Neutrophil (primary cell): ENCODE results near the gene HEATR3.

Source experiments
- H3K27ac ChIP-seq: fragments of 200-600 bp; sonication (generic); 2 replicates; pipeline ENCODE4 v1.5.1; 2016; ENCODE audit warnings: mild to moderate bottlenecking, moderate library complexity
- H3K27me3 ChIP-seq: fragments of 200-600 bp; sonication (generic); 2 replicates; pipeline ENCODE4 v1.6.0; 2016; ENCODE audit warnings: mild to moderate bottlenecking
- H3K36me3 ChIP-seq: fragments of 200-600 bp; sonication (generic); 2 replicates; pipeline ENCODE4 v1.5.1; 2017
- H3K4me1 ChIP-seq, 2 experiments: fragments of 200-600 bp in 1 of 2; sonication (generic) in 1 of 2; 1 replicate in 1 of 2; 2 replicates in 1 of 2; pipeline versions ENCODE4 v1.5.1 to v1.6.1; 2013 to 2016; ENCODE audit warnings: low read depth in 1 of 2, low read length in 1 of 2, mild to moderate bottlenecking in 1 of 2, moderate library complexity in 1 of 2; ENCODE audit not compliant: control insufficient read depth in 1 of 2, insufficient read depth in 1 of 2
- H3K4me3 ChIP-seq, 2 experiments: fragments of 200-600 bp in 1 of 2; sonication (generic) in 1 of 2; 1 replicate in 1 of 2; 2 replicates in 1 of 2; pipeline ENCODE4 v1.5.1; 2013 to 2016; ENCODE audit warnings: low read depth in 1 of 2, low read length in 1 of 2, mild to moderate bottlenecking in 1 of 2, moderate library complexity in 1 of 2
- H3K9me3 ChIP-seq: fragments of 200-600 bp; sonication (generic); 2 replicates; pipeline ENCODE4 v1.5.1; 2016
- TF ChIP-seq, protein P1 (sequence below): fragments of 200-600 bp; sonication (generic); IDR thresholded peaks from 2 replicates; pipeline ENCODE4 v1.5.1; 2016; ENCODE audit warnings: antibody characterized with exemption

HEATR3 gene

DNA sequence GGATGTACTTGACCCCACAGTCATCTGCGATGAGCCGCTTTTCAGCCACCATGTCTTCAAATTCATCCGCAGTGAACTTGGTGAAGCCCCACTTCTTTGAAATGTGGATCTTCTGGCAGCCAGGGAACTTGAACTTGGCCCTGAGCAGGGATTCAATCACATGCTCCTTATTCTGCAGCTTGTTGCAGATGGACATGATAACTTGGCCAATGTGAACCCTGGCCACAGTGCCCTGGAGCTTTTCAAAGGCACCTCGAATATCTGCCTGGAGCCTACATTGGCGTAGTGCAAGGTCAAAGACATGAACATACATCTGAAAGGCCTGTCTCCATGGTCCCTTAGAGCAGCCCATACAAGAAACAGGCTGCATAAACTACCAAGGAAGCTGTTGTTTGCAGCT, 85.6 kb downstream of the HEATR3 start:
- no peaks in the 10 kb centered on the region for H3K9me3 ChIP-seq
- no peaks in the 10 kb centered on the region for H3K27me3 ChIP-seq
- no peak overlapping the region for H3K27ac ChIP-seq
- no peak overlapping the region for H3K4me3 ChIP-seq
- no peaks in the 10 kb centered on the region for H3K36me3 ChIP-seq
- TF ChIP-seq, protein P1, sequence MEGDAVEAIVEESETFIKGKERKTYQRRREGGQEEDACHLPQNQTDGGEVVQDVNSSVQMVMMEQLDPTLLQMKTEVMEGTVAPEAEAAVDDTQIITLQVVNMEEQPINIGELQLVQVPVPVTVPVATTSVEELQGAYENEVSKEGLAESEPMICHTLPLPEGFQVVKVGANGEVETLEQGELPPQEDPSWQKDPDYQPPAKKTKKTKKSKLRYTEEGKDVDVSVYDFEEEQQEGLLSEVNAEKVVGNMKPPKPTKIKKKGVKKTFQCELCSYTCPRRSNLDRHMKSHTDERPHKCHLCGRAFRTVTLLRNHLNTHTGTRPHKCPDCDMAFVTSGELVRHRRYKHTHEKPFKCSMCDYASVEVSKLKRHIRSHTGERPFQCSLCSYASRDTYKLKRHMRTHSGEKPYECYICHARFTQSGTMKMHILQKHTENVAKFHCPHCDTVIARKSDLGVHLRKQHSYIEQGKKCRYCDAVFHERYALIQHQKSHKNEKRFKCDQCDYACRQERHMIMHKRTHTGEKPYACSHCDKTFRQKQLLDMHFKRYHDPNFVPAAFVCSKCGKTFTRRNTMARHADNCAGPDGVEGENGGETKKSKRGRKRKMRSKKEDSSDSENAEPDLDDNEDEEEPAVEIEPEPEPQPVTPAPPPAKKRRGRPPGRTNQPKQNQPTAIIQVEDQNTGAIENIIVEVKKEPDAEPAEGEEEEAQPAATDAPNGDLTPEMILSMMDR = no peak
- peaks cover 30 to 31% of the 10 kb centered on the region in 2 experiments for H3K4me1 ChIP-seq

DNA sequence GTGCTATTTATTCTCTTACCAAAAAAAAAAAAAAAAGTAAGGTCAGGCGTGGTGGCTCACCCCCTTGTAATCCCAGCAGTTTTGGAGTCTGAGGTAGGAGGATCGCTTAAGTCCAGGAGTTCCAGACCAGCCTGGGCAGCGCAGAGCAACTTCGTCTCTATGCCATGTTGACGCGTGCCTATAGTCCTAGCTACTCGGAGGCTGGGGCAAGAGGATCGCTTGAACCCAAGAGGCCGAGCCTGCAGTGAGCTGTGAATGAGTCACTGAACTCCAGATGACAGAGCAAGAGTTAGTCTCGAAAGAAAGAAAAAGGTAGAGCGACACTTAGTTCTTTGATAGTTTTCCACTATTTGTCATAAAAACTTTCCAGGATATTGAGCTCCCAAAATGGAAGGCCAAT, 86.0 kb downstream of the HEATR3 start:
- Histone ChIP-seq H3K27ac (no peak overlapping the region), H3K4me1 (peaks cover 31 to 32% of the 10 kb centered on the region in 2 experiments), H3K36me3 (no peaks in the 10 kb centered on the region), H3K9me3 (no peaks in the 10 kb centered on the region), H3K27me3 (no peaks in the 10 kb centered on the region), H3K4me3 (peak overlapping the region in 1 of 2 experiments; percentile 90)
- TF ChIP-seq, protein P1 = no peak

DNA sequence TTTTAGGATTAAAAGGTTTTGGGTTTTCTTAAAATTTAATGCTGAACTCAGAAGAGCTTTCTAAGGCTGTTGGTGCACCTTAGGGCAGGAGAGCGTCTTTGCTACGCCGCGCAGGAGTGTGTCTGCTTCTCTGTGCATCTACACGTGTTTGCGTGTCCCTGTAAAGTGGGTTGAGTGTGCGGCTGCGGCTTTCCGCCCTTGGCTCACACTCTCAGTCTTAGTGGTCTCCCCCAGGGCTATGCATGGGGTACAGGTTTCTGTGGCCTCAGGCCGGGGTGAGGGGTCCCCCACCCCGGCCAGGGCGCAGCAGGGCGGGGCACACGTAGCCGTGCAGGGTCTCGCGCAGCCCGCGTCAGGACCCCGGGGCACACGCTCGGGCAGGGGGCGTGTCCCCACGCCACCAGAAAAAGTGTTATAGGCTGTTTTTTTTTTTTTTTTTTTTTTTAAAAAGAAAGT, 86.6 kb downstream of the HEATR3 start:
- TF ChIP-seq, protein P1 = no peak
- Histone ChIP-seq H3K36me3 (no peaks in the 10 kb centered on the region), H3K4me3 (peak overlapping the region; percentile 90 to 98), H3K27me3 (no peaks in the 10 kb centered on the region), H3K27ac (peak overlapping the region; percentile 93), H3K9me3 (no peaks in the 10 kb centered on the region), H3K4me1 (peaks cover 31 to 32% of the 10 kb centered on the region in 2 experiments)

DNA sequence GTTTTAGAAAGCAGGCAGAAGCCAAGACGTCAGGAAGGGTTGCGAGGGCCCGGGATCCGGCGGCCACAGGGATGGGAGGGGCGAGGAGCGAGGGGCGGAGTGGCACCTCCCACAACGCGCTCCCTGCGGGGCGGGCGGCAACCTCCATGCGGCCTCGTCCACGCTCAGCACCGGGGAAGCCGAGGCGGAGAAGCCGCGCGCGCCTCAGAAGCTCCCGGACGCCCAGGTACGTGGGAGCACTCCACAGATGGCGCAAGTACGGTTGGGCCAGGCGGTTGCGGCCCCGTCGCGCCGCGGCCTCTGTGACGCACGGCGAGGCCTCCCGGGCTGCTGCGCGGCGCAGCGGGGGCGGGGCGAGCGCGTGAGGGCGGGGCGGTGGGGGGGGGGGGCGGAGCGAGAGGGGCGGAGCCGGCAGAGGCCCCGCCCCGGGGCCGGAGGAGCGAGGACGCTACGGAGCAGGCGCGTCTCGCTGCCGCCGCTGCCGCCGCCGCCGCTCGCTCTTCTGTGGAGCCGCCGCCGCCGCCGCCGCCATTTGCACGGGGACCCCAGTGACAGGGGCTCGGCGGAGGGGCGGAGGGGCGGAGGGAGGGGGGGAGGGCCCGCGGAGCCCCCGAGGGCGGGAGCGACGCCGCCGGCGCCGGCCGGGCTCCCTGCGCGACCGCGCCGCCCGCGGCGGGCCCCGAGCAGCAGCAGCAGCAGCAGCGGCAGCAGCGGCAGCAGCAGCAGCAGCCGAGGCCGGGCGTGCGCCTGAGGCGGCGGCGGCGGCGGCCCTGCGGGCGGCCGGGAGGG, 87.2 kb downstream of the HEATR3 start, which contains the start of gene TENT4B:
Gene TENT4B (plus strand): TSS at position 500 of the 789 bp plus-strand sequence. CDS start 316 bp downstream, outside the sequence.
- Histone ChIP-seq H3K36me3 (no peaks in the 10 kb centered on the region), H3K4me3 (peak within 1 kb of the TSS; percentile 90 to 98), H3K27ac (peak within 1 kb of the TSS; percentile 93), H3K27me3 (no peaks in the 10 kb centered on the region), H3K4me1 (peaks cover 31 to 32% of the 10 kb centered on the region in 2 experiments), H3K9me3 (no peaks in the 10 kb centered on the region)
- TF ChIP-seq, protein P1 = peak; percentile 3

DNA sequence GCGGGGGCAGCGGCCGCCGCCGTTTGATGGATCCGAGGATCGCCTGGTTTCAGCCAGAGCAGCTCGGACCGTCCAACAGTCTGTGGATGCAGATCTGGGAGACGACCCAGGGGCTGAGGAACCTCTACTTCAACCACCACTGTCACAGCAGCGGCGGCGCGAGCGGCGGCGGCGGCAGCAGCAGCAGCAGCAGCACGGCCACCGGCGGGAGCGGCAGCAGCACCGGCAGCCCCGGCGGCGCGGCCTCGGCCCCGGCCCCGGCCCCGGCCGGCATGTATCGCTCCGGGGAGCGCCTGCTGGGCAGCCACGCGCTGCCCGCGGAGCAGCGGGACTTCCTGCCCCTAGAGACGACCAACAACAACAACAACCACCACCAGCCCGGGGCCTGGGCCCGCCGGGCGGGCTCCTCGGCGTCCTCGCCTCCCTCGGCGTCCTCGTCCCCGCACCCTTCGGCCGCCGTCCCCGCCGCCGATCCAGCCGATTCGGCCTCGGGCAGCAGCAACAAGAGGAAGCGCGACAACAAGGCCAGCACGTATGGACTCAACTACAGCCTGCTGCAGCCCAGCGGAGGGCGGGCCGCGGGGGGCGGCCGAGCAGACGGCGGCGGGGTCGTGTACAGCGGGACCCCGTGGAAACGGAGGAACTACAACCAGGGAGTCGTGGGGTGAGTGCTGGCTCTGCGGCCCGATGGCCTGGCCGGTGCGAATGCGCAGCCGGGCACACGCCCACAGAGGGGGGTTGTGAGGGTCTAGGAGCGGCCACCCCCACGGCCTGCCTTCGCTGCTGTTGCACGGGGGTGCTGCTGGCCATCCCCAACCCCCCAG, 88.0 kb downstream of the HEATR3 start:
- peak overlapping the region; percentile 84 to 86 for H3K4me3 ChIP-seq
- H3K36me3 ChIP-seq = no peaks in the 10 kb centered on the region
- no peaks in the 10 kb centered on the region for H3K9me3 ChIP-seq
- TF ChIP-seq, protein P1 = no peak
- peaks cover 31 to 32% of the 10 kb centered on the region in 2 experiments for H3K4me1 ChIP-seq
- no peaks in the 10 kb centered on the region for H3K27me3 ChIP-seq
- peak overlapping the region; percentile 93 for H3K27ac ChIP-seq
